Neural cell (in vitro differentiated cells): Measurements from ENCODE around the gene GRK3. TPM values are rescaled to one million over a fixed set of nuclear protein-coding genes. Genes with fewer than 3 reads are reported as not detected.

ENCODE experiments used
- H2AFZ ChIP-seq: fragments of 200-600, 300-800 bp; sonication (generic), shearing (Covaris generic); 2 replicates; pipeline ENCODE4 v1.6.0; 2014; ENCODE audit warnings: low read depth, mild to moderate bottlenecking, antibody characterized with exemption, low read length, moderate library complexity
- H3F3A ChIP-seq: fragments of 200-600 bp; shearing (Covaris generic); 2 replicates; pipeline ENCODE4 v1.6.1; 2016; ENCODE audit warnings: mild to moderate bottlenecking, moderate library complexity, mixed read lengths, antibody characterized with exemption, low read length; ENCODE audit not compliant: insufficient read depth, poor library complexity, severe bottlenecking
- H3K27ac ChIP-seq: fragments of 200-600, 300-800 bp; sonication (generic), shearing (Covaris generic); 2 replicates; pipeline ENCODE4 v1.5.1; 2014; ENCODE audit warnings: mild to moderate bottlenecking, low read length, moderate library complexity
- H3K27me3 ChIP-seq: fragments of 300-800, 200-600 bp; sonication (generic), shearing (Covaris generic); 2 replicates; pipeline ENCODE4 v1.6.0; 2014; ENCODE audit warnings: mild to moderate bottlenecking, low read depth, low read length, moderate library complexity; ENCODE audit not compliant: insufficient read depth
- H3K36me3 ChIP-seq: fragments of 300-800, 200-600 bp; sonication (generic), shearing (Covaris generic); 2 replicates; pipeline ENCODE4 v1.5.1; 2014; ENCODE audit warnings: mild to moderate bottlenecking, antibody characterized with exemption, low read length, moderate library complexity; ENCODE audit not compliant: insufficient read depth
- H3K4me2 ChIP-seq: fragments of 300-800, 200-600 bp; sonication (generic), shearing (Covaris generic); 2 replicates; pipeline ENCODE4 v1.6.0; 2014; ENCODE audit warnings: mild to moderate bottlenecking, low read length
- H3K4me3 ChIP-seq: fragments of 300-800, 200-600 bp; sonication (generic), shearing (Covaris generic); 2 replicates; pipeline ENCODE4 v1.5.1; 2014; ENCODE audit warnings: mild to moderate bottlenecking, low read length, moderate library complexity
- H3K79me2 ChIP-seq: fragments of 200-600 bp; shearing (Covaris generic); replicated peaks from 2 replicates; pipeline ENCODE4 v1.6.0; 2014; ENCODE audit warnings: mild to moderate bottlenecking, low read length, moderate library complexity; ENCODE audit not compliant: insufficient read depth
- H3K9ac ChIP-seq: fragments of 300-800, 200-600 bp; sonication (generic), shearing (Covaris generic); 2 replicates; pipeline ENCODE4 v1.6.1; 2016; ENCODE audit warnings: mild to moderate bottlenecking, low read length, mixed read lengths
- H3K9me2 ChIP-seq: fragments of 200-600 bp; shearing (Covaris generic); 2 replicates; pipeline ENCODE4 v1.6.1; 2016; ENCODE audit warnings: mild to moderate bottlenecking, low read length, mixed read lengths; ENCODE audit not compliant: insufficient read depth
- H3K9me3 ChIP-seq: fragments of 200-600, 300-800 bp; sonication (generic), shearing (Covaris generic); 2 replicates; pipeline ENCODE4 v1.6.1; 2016; ENCODE audit warnings: mild to moderate bottlenecking, mixed run types, low read length, moderate library complexity, mixed read lengths
- H4K20me1 ChIP-seq: fragments of 200-600 bp; shearing (Covaris generic); 2 replicates; pipeline ENCODE4 v1.6.1; 2016; ENCODE audit warnings: mild to moderate bottlenecking, mixed run types; ENCODE audit not compliant: insufficient read depth
- CTCF ChIP-seq: fragments of 450-650 bp; IDR thresholded peaks from 2 replicates; pipeline ENCODE4 v1.5.1; 2014; ENCODE audit warnings: antibody characterized with exemption, mild to moderate bottlenecking, moderate library complexity; ENCODE audit not compliant: poor library complexity, severe bottlenecking
- EP300 ChIP-seq: fragments of 450-650 bp; conservative IDR thresholded peaks from 2 replicates; pipeline ENCODE4 v1.6.1; 2014; ENCODE audit warnings: antibody characterized with exemption, mild to moderate bottlenecking, moderate library complexity; ENCODE audit not compliant: poor library complexity, severe bottlenecking
- EZH2 ChIP-seq: fragments of 200-600, 300-800 bp; shearing (Covaris generic), sonication (generic); IDR thresholded peaks from 2 replicates; pipeline ENCODE4 v1.6.1; 2014; ENCODE audit warnings: antibody characterized with exemption, low read length, borderline replicate concordance, mild to moderate bottlenecking; ENCODE audit not compliant: insufficient read depth, poor library complexity, severe bottlenecking
- MXI1 ChIP-seq: fragments of 450-650 bp; conservative IDR thresholded peaks from 2 replicates; pipeline ENCODE4 v1.6.1; 2014; ENCODE audit warnings: antibody characterized with exemption, mild to moderate bottlenecking; ENCODE audit not compliant: poor library complexity, severe bottlenecking
- POLR2AphosphoS5 ChIP-seq: IDR thresholded peaks from 2 replicates; pipeline ENCODE4 v1.6.1; 2012
- RAD21 ChIP-seq: fragments of 450-650 bp; conservative IDR thresholded peaks from 2 replicates; pipeline ENCODE4 v1.6.1; 2014; ENCODE audit warnings: antibody characterized with exemption, mild to moderate bottlenecking, moderate library complexity
- REST ChIP-seq: IDR thresholded peaks from 2 replicates; pipeline ENCODE4 v1.6.1; 2012; ENCODE audit warnings: borderline replicate concordance
- SMC3 ChIP-seq: fragments of 450-650 bp; conservative IDR thresholded peaks from 2 replicates; pipeline ENCODE4 v1.6.1; 2014; ENCODE audit warnings: antibody characterized with exemption, mild to moderate bottlenecking, moderate library complexity; ENCODE audit not compliant: poor library complexity
- TAF1 ChIP-seq: IDR thresholded peaks from 2 replicates; pipeline ENCODE4 v1.6.1; 2012; ENCODE audit warnings: low read depth
- polyA plus RNA-seq: library from polyadenylated mRNA; depleted of rRNA; stranded (reverse); fragments of >200 nt; gene quantifications from 2 replicates; pipeline ENCODE4 v1.2.3, GENCODE V29; 2014

GRK3 gene
- polyA plus RNA-seq, 1 donor from 2014 or later: 9.8 TPM

GRCh38 chr22:25759825-25760231 is 195.4 kb downstream of the GRK3 start:
- Histone ChIP-seq H3K4me2 (no peak overlapping the region), H3K9ac (no peak overlapping the region)

GRCh38 chr22:25760294-25760693 is 195.8 kb downstream of the GRK3 start:
- Histone ChIP-seq H3K27me3 (no peaks in the 10 kb centered on the region), H3K4me2 (no peak overlapping the region), H3F3A (no peaks in the 10 kb centered on the region), H2AFZ (no peak overlapping the region), H3K9me2 (no peaks in the 10 kb centered on the region), H3K79me2 (no peaks in the 10 kb centered on the region), H3K9me3 (no peaks in the 10 kb centered on the region), H3K4me3 (no peak overlapping the region), H4K20me1 (no peaks in the 10 kb centered on the region), H3K36me3 (no peaks in the 10 kb centered on the region), H3K9ac (no peak overlapping the region), H3K27ac (no peak overlapping the region)
- no peak for TF ChIP-seq MXI1
- TF ChIP-seq CTCF: no peak
- TF ChIP-seq POLR2AphosphoS5: no peak
- no peak for TF ChIP-seq TAF1

More at GRCh38 chr22:25759825-25760231, 195.4 kb downstream of the GRK3 start:
- Histone ChIP-seq H3F3A (no peaks in the 10 kb centered on the region), H2AFZ (no peak overlapping the region), H3K9me3 (no peaks in the 10 kb centered on the region), H3K79me2 (no peaks in the 10 kb centered on the region), H3K4me3 (no peak overlapping the region), H3K36me3 (no peaks in the 10 kb centered on the region), H4K20me1 (no peaks in the 10 kb centered on the region), H3K9me2 (no peaks in the 10 kb centered on the region), H3K27me3 (no peaks in the 10 kb centered on the region), H3K27ac (no peak overlapping the region)
- no peak for TF ChIP-seq TAF1
- TF ChIP-seq EP300: no peak
- TF ChIP-seq EZH2: no peak
- TF ChIP-seq SMC3: no peak

GRCh38 chr22:25760848-25761595 is 196.5 kb downstream of the GRK3 start:
- Histone ChIP-seq H3K9ac (no peak overlapping the region), H3K27ac (no peak overlapping the region), H4K20me1 (no peaks in the 10 kb centered on the region), H3K27me3 (no peaks in the 10 kb centered on the region), H2AFZ (no peak overlapping the region), H3K4me2 (no peak overlapping the region), H3K9me3 (no peaks in the 10 kb centered on the region), H3K9me2 (no peaks in the 10 kb centered on the region), H3K36me3 (no peaks in the 10 kb centered on the region), H3K4me3 (no peak overlapping the region), H3K79me2 (no peaks in the 10 kb centered on the region), H3F3A (no peaks in the 10 kb centered on the region)
- TF ChIP-seq EZH2 (no peak), TAF1 (no peak), MXI1 (no peak), CTCF (no peak), EP300 (no peak), POLR2AphosphoS5 (no peak), REST (no peak), SMC3 (no peak), RAD21 (no peak)
